NCI-H748 (cell line): ENCODE results near the gene FIS1.

Experiments
- DNase-seq: peaks from one replicate; lab custom pipeline; 2025; ENCODE audit not compliant: unreplicated experiment; lab: John Stamatoyannopoulos, UW

Gene FIS1

GRCh38 chr7:101234636-101235035 lies 10.2 kb downstream of the FIS1 start:
- no peak for DNase-seq

- DNase-seq, result no peak
Observed at GRCh38 chr7:101233907-101234547, 10.9 kb downstream of the FIS1 start.

GRCh38 chr7:101232141-101232850 lies 12.6 kb downstream of the FIS1 start:
- peak; percentile 80 for DNase-seq

- no peak for DNase-seq
Observed at GRCh38 chr7:101231644-101232043, 13.2 kb downstream of the FIS1 start.

GRCh38 chr7:101226721-101227120 lies 18.2 kb downstream of the FIS1 start:
- no peak for DNase-seq

GRCh38 chr7:101225650-101226049 lies 19.2 kb downstream of the FIS1 start:
- no peak for DNase-seq

GRCh38 chr7:101223528-101223927 lies 21.4 kb downstream of the FIS1 start:
- no peak for DNase-seq

GRCh38 chr7:101222275-101222830 lies 22.5 kb downstream of the FIS1 start:
- no peak for DNase-seq

- DNase-seq, result no peak
Observed at GRCh38 chr7:101220295-101220694, 24.6 kb downstream of the FIS1 start.

- no peak for DNase-seq
Observed at GRCh38 chr7:101218236-101219125, 26.4 kb downstream of the FIS1 start.

GRCh38 chr7:101217388-101218235 lies 27.3 kb downstream of the FIS1 start, which contains the start of the genes PLOD3 and ZNHIT1:
Gene PLOD3 (minus strand): TSS chr7:101217581. CDS start chr7:101217274, 307 bp downstream.
Gene ZNHIT1 (plus strand): TSS chr7:101218165. CDS start chr7:101218196, 31 bp downstream.
- DNase-seq, result peak; percentile 98

- no peak for DNase-seq
Observed at GRCh38 chr7:101216860-101217387, 28.0 kb downstream of the FIS1 start.

GRCh38 chr7:101216001-101216859 lies 28.7 kb downstream of the FIS1 start:
- DNase-seq, result no peak

- DNase-seq, result no peak
Observed at GRCh38 chr7:101212014-101212413, 32.9 kb downstream of the FIS1 start.

GRCh38 chr7:101211501-101211900 lies 33.4 kb downstream of the FIS1 start:
- DNase-seq, result no peak

GRCh38 chr7:101210143-101210542 lies 34.7 kb downstream of the FIS1 start:
- DNase-seq, result no peak

GRCh38 chr7:101208794-101209193 lies 36.1 kb downstream of the FIS1 start:
- no peak for DNase-seq

GRCh38 chr7:101207459-101207858 lies 37.4 kb downstream of the FIS1 start:
- no peak for DNase-seq

- DNase-seq, result no peak
Observed at GRCh38 chr7:101206665-101207042, 38.2 kb downstream of the FIS1 start.
